Endothelial cell of umbilical vein (primary cell): ENCODE results near the gene CTU1. TPM values are rescaled to one million over a fixed set of nuclear protein-coding genes. Genes with fewer than 3 reads are reported as not detected.

Experiments used
- BruUV-seq: library from RNA; stranded (reverse); fragments of 400-500 nt; replicated peaks from 2 replicates; lab custom pipeline; 2021; lab: Mats Ljungman, UMichigan
- CTCF ChIA-PET: fragments of 300-600, 350-600 bp; sonication (Branson Sonifier 250); formaldehyde crosslinking; loops from one replicate; lab custom pipeline; 2021; ENCODE audit warnings: antibody characterized with exemption, inconsistent platforms; lab: Charles Lee
- POLR2A ChIA-PET: fragments of 300-600, 350-600 bp; sonication (Branson Sonifier 250); formaldehyde crosslinking; loops from one replicate; lab custom pipeline; 2021; ENCODE audit warnings: antibody characterized with exemption, inconsistent platforms; lab: Charles Lee
- DNase-seq: peaks from one replicate; pipeline ENCODE4 v3.0.0-alpha.2; 2011; ENCODE audit warnings: low read depth, low spot score
- FAIRE-seq: peaks from 2 replicates; lab custom pipeline; 2011; peaks lifted over from hg19 to GRCh38; lab: Jason Lieb, UNC
- H2AFZ ChIP-seq: 2 replicates; pipeline ENCODE4 v1.6.0; 2012; ENCODE audit warnings: low read depth, low read length, control low read depth, inconsistent platforms
- H3K27ac ChIP-seq: 2 replicates; pipeline ENCODE4 v1.5.1; 2011; ENCODE audit warnings: low read depth, mild to moderate bottlenecking, control low read depth, low read length, moderate library complexity; ENCODE audit not compliant: insufficient read depth
- H3K27me3 ChIP-seq, 2 experiments: 2 replicates each; pipeline versions ENCODE4 v1.6.0 to v1.6.1; 2011; ENCODE audit warnings: low read length in 2 of 2, mixed read lengths in 1 of 2; ENCODE audit not compliant: control insufficient read depth in 2 of 2, insufficient read depth in 2 of 2
- H3K36me3 ChIP-seq, 2 experiments: 2 replicates in 1 of 2; 3 replicates in 1 of 2; pipeline ENCODE4 v1.5.1; 2011; ENCODE audit warnings: low read length in 2 of 2, mild to moderate bottlenecking in 1 of 2, moderate library complexity in 1 of 2; ENCODE audit not compliant: control insufficient read depth in 2 of 2, insufficient read depth in 2 of 2; ENCODE audit errors: extremely low read depth in 1 of 2
- H3K4me1 ChIP-seq: 3 replicates; pipeline ENCODE4 v1.5.1; 2011; ENCODE audit warnings: mild to moderate bottlenecking, low read length; ENCODE audit not compliant: control insufficient read depth, insufficient read depth; ENCODE audit errors: extremely low read depth
- H3K4me2 ChIP-seq: 2 replicates; pipeline ENCODE4 v1.6.1; 2011; ENCODE audit warnings: low read length, control low read depth, mixed read lengths; ENCODE audit not compliant: insufficient read depth
- H3K4me3 ChIP-seq, 3 experiments: fragments of 200-600 bp in 1 of 3; sonication (generic), shearing (Covaris generic) in 1 of 3; replicated peaks in 1 of 3; 2 replicates each; pipeline ENCODE4 v1.5.1; 2011 to 2016; ENCODE audit warnings: control low read depth in 3 of 3, low read length in 3 of 3, mild to moderate bottlenecking in 2 of 3, inconsistent platforms in 1 of 3, low read depth in 1 of 3, moderate library complexity in 1 of 3; ENCODE audit not compliant: insufficient read depth in 1 of 3
- H3K79me2 ChIP-seq: 2 replicates; pipeline ENCODE4 v1.6.0; 2012; ENCODE audit warnings: low read length, inconsistent platforms; ENCODE audit not compliant: control insufficient read depth, insufficient read depth
- H3K9ac ChIP-seq: replicated peaks from 2 replicates; pipeline ENCODE3; 2011; ENCODE audit warnings: low read length, control low read depth; ENCODE audit not compliant: insufficient read depth; ENCODE audit errors: extremely low read depth
- H3K9me1 ChIP-seq: replicated peaks from 3 replicates; pipeline ENCODE4 v1.6.0; 2011; ENCODE audit warnings: mild to moderate bottlenecking, low read length; ENCODE audit not compliant: control insufficient read depth, insufficient read depth; ENCODE audit errors: extremely low read depth
- H3K9me3 ChIP-seq: replicated peaks from 2 replicates; pipeline ENCODE4 v1.5.1; 2012; ENCODE audit warnings: low read length, inconsistent platforms; ENCODE audit not compliant: control insufficient read depth, insufficient read depth
- H4K20me1 ChIP-seq: replicated peaks from 2 replicates; pipeline ENCODE3; 2011; ENCODE audit warnings: mild to moderate bottlenecking, low read length; ENCODE audit not compliant: control insufficient read depth, insufficient read depth; ENCODE audit errors: extremely low read depth
- EZH2 ChIP-seq: IDR thresholded peaks from 2 replicates; pipeline ENCODE4 v1.6.1; 2012; ENCODE audit warnings: borderline replicate concordance, low read depth, mild to moderate bottlenecking, moderate library complexity, low read length, inconsistent platforms; ENCODE audit not compliant: severe bottlenecking
- FOS ChIP-seq: IDR thresholded peaks from 2 replicates; pipeline ENCODE4 v1.6.1; 2011; ENCODE audit warnings: mild to moderate bottlenecking, low read length, moderate library complexity, borderline replicate concordance; ENCODE audit not compliant: insufficient read depth
- GATA2 ChIP-seq: IDR thresholded peaks from 2 replicates; pipeline ENCODE4 v1.7.0; 2011; ENCODE audit warnings: low read depth, mild to moderate bottlenecking, moderate library complexity, mixed read lengths, low read length; ENCODE audit not compliant: insufficient read length, insufficient read depth
- JUN ChIP-seq: IDR thresholded peaks from 2 replicates; pipeline ENCODE4 v1.6.1; 2011; ENCODE audit warnings: borderline replicate concordance, low read depth; ENCODE audit not compliant: insufficient read length, insufficient read depth
- MYC ChIP-seq: IDR thresholded peaks from one replicate; pipeline ENCODE4 v1.6.1; 2011; ENCODE audit warnings: mild to moderate bottlenecking, low read depth, low read length
- POLR2A ChIP-seq: IDR thresholded peaks from 2 replicates; pipeline ENCODE4 v1.6.1; 2012; ENCODE audit warnings: low read depth, mild to moderate bottlenecking, control low read depth, low read length
- POLR2AphosphoS5 ChIP-seq: IDR thresholded peaks from 2 replicates; pipeline ENCODE4 v1.6.1; 2012; ENCODE audit warnings: low read depth, mild to moderate bottlenecking, control low read depth, low read length, moderate library complexity; ENCODE audit not compliant: insufficient read depth
- dilution Hi-C: fragments of 300-500 bp; cut with MboI; formaldehyde crosslinking; loops from one replicate; pipeline ENCODE4 v1.15.0; 2019; ENCODE audit warnings: low sequenced_read_pairs; ENCODE audit not compliant: extremely low pct_ligation_motif_present
- intact Hi-C: fragments of 100-400 bp; cut with micrococcal nuclease; formaldehyde crosslinking; loops from one replicate; pipeline ENCODE4 v1.10.0; 2022
- polyA plus RNA-seq, 4 experiments: library from polyadenylated mRNA; depleted of rRNA in 3 of 4; stranded (reverse) in 3 of 4; unstranded in 1 of 4; fragments of >200 nt; gene quantifications; 2 replicates each; pipeline versions ENCODE4 v1.2.1 to v1.2.3, GENCODE V29; 2011 to 2012; ENCODE audit warnings: missing spikeins in 1 of 4
- total RNA-seq: library from RNA; stranded (reverse); gene quantifications from 2 replicates; pipeline ENCODE4 v1.2.3, GENCODE V29; 2021
- TF ChIP-seq, protein P1 (sequence below), 2 donors: IDR thresholded peaks; 1 replicate in 1 of 2; 2 replicates in 1 of 2; pipeline ENCODE4 v1.5.1; 2011; ENCODE audit warnings: low read length in 2 of 2, mild to moderate bottlenecking in 2 of 2, moderate library complexity in 2 of 2, control low read depth in 1 of 2, inconsistent platforms in 1 of 2, low read depth in 1 of 2; ENCODE audit not compliant: insufficient read depth in 1 of 2; ENCODE audit errors: extremely low read depth in 1 of 2
- TF ChIP-seq, protein P2 (sequence below): IDR thresholded peaks from 2 replicates; pipeline ENCODE4 v1.6.1; 2011; ENCODE audit not compliant: insufficient read depth, insufficient read length

Gene CTU1
- total and polyA plus RNA-seq, 2 donors (not counting 3 experiments of a cell fraction or from before 2014, with no cell fraction given) = 6.1 to 8.7 TPM

DNA sequence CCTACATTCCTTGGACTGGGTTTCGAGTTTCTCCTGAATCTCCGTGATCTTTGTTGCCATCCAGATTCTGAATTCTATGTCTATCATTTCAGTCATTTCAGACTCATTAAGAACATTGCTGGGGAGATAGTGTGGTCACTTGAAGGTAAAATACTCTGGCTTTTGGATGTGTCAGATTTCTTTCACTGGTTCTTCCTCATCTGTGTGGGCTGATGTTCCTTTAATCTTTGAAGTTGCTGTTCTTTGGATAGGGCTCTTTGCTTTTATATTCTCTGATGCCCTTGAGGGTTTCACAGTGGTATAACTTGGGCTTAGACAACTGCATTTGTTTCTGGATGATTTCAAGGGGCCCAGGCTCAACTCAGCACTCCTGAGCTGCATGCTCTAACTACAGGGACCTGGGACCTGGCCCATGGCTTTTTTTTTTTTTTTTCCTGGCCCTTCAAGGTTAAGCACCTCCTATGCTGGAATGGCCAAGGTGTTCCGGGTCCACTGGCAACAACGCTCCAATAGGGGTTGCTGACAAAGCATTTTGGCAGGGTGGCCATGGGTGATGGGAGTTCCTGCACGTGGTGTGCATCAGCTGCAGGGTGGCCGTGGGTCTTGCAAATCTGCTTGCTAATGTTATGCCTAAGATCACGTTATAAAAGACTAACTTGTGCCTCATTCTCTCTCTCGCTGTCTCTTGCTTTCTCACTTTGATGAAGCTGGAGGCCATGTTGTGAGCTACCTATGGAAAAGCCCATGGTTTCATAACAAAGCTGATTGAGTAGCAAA, 28.0 kb upstream of the CTU1 start:
- FAIRE-seq (no peak), DNase-seq (no peak)
- no peaks in the 10 kb centered on the region for H3K79me2 ChIP-seq
- ChIA-PET CTCF (no interaction called here), POLR2A (no interaction called here)
- no peaks in the 10 kb centered on the region for H3K36me3 ChIP-seq
- no peaks in the 10 kb centered on the region for H3K4me1 ChIP-seq
- BruUV-seq = no TSS peak
- no peaks in the 10 kb centered on the region for H3K9me1 ChIP-seq
- intact Hi-C loops (no loop called here), dilution Hi-C loops (no loop called here)
- TF ChIP-seq POLR2A (no peak), GATA2 (no peak), JUN (no peak), EZH2 (no peak), POLR2AphosphoS5 (no peak), MYC (no peak), FOS (no peak)
- TF ChIP-seq, protein P1, sequence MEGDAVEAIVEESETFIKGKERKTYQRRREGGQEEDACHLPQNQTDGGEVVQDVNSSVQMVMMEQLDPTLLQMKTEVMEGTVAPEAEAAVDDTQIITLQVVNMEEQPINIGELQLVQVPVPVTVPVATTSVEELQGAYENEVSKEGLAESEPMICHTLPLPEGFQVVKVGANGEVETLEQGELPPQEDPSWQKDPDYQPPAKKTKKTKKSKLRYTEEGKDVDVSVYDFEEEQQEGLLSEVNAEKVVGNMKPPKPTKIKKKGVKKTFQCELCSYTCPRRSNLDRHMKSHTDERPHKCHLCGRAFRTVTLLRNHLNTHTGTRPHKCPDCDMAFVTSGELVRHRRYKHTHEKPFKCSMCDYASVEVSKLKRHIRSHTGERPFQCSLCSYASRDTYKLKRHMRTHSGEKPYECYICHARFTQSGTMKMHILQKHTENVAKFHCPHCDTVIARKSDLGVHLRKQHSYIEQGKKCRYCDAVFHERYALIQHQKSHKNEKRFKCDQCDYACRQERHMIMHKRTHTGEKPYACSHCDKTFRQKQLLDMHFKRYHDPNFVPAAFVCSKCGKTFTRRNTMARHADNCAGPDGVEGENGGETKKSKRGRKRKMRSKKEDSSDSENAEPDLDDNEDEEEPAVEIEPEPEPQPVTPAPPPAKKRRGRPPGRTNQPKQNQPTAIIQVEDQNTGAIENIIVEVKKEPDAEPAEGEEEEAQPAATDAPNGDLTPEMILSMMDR (IDR thresholded peaks at IDR 0.05; ENCODE audit: extremely low read depth in 1 of 2, insufficient read depth in 1 of 2, low read depth in 1 of 2, low read length in 2 of 2) = no peak
- TF ChIP-seq, protein P2, sequence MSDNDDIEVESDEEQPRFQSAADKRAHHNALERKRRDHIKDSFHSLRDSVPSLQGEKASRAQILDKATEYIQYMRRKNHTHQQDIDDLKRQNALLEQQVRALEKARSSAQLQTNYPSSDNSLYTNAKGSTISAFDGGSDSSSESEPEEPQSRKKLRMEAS = no peak
- no peak overlapping the region for H2AFZ ChIP-seq
- H4K20me1 ChIP-seq = no peaks in the 10 kb centered on the region
- no peak overlapping the region for H3K9ac ChIP-seq
- no peaks in the 10 kb centered on the region for H3K9me3 ChIP-seq
- no peak overlapping the region for H3K4me2 ChIP-seq
- no peak overlapping the region for H3K4me3 ChIP-seq
- no peak overlapping the region for H3K27ac ChIP-seq
- peaks cover 0 to 5% of the 10 kb centered on the region in 2 experiments for H3K27me3 ChIP-seq
